Ecto neural progenitor cell (in vitro differentiated cells): Measurements from ENCODE around the gene RFX7.
"Not testable (repeated sequence)": the region's sequence is repeated elsewhere in the genome, so short reads cannot be mapped to it uniquely, and the experiment has no call there.

Source experiments
- DNase-seq: peaks from one replicate; pipeline ENCODE4 v3.0.0-alpha.2; 2018; ENCODE audit warnings: low spot score

Gene RFX7

GRCh38 chr15:56205061-56205876 lies 38.4 kb downstream of the RFX7 start:
- no peak for DNase-seq

- DNase-seq, result not testable (repeated sequence)
Observed at GRCh38 chr15:56203312-56203922, 40.3 kb downstream of the RFX7 start.

- no peak for DNase-seq
Observed at GRCh38 chr15:56202701-56203100, 41.0 kb downstream of the RFX7 start.

GRCh38 chr15:56199038-56199437 lies 44.6 kb downstream of the RFX7 start:
- DNase-seq, result no peak

GRCh38 chr15:56194035-56194434 lies 49.6 kb downstream of the RFX7 start:
- DNase-seq, result no peak

- no peak for DNase-seq
Observed at GRCh38 chr15:56192659-56193442, 50.8 kb downstream of the RFX7 start.

GRCh38 chr15:56187665-56188064 lies 56.0 kb downstream of the RFX7 start:
- no peak for DNase-seq

- no peak for DNase-seq
Observed at GRCh38 chr15:56185980-56186379, 57.7 kb downstream of the RFX7 start.

- no peak for DNase-seq
Observed at GRCh38 chr15:56184516-56184915, 59.2 kb downstream of the RFX7 start.

GRCh38 chr15:56180851-56181250 lies 62.8 kb downstream of the RFX7 start:
- no peak for DNase-seq

- no peak for DNase-seq
Observed at GRCh38 chr15:56176996-56177395, 66.7 kb downstream of the RFX7 start.

GRCh38 chr15:56175788-56176187 lies 67.9 kb downstream of the RFX7 start:
- no peak for DNase-seq

- DNase-seq, result no peak
Observed at GRCh38 chr15:56174649-56175048, 69.0 kb downstream of the RFX7 start.

- no peak for DNase-seq
Observed at GRCh38 chr15:56168394-56168793, 75.3 kb downstream of the RFX7 start.

GRCh38 chr15:56165234-56165633 lies 78.4 kb downstream of the RFX7 start:
- no peak for DNase-seq

- DNase-seq, result no peak
Observed at GRCh38 chr15:56160966-56161365, 82.7 kb downstream of the RFX7 start.

GRCh38 chr15:56156877-56157276 lies 86.8 kb downstream of the RFX7 start:
- DNase-seq, result no peak

GRCh38 chr15:56155278-56155677 lies 88.4 kb downstream of the RFX7 start:
- DNase-seq, result not testable (repeated sequence)

GRCh38 chr15:56154768-56155167 lies 88.9 kb downstream of the RFX7 start:
- not testable (repeated sequence) for DNase-seq

- no peak for DNase-seq
Observed at GRCh38 chr15:56150204-56150603, 93.5 kb downstream of the RFX7 start.

- no peak for DNase-seq
Observed at GRCh38 chr15:56148064-56148463, 95.6 kb downstream of the RFX7 start.

- no peak for DNase-seq
Observed at GRCh38 chr15:56146756-56147155, 96.9 kb downstream of the RFX7 start.

GRCh38 chr15:56128081-56128480 lies 115.6 kb downstream of the RFX7 start:
- no peak for DNase-seq
